Gastrocnemius medialis (tissue), 4 donors: ENCODE data around the gene RPL29.

Experiments used
- CTCF ChIP-seq, 5 experiments: fragments of 450-650 bp in 3 of 5; fragments of 200-600 bp in 2 of 5; sonication (generic) in 2 of 5; IDR thresholded peaks in 4 of 5; conservative IDR thresholded peaks in 1 of 5; 1 replicate in 4 of 5; 2 replicates in 1 of 5; pipeline ENCODE4 v1.5.1; 2016 to 2019; ENCODE audit warnings: antibody characterized with exemption in 5 of 5, mild to moderate bottlenecking in 3 of 5, moderate library complexity in 3 of 5
- POLR2A ChIP-seq, 2 donors: fragments of 450-650 bp; IDR thresholded peaks; one replicate each; pipeline ENCODE4 v1.6.1; 2017; ENCODE audit warnings: antibody characterized with exemption in 2 of 2, mild to moderate bottlenecking in 2 of 2, moderate library complexity in 2 of 2

DNA sequence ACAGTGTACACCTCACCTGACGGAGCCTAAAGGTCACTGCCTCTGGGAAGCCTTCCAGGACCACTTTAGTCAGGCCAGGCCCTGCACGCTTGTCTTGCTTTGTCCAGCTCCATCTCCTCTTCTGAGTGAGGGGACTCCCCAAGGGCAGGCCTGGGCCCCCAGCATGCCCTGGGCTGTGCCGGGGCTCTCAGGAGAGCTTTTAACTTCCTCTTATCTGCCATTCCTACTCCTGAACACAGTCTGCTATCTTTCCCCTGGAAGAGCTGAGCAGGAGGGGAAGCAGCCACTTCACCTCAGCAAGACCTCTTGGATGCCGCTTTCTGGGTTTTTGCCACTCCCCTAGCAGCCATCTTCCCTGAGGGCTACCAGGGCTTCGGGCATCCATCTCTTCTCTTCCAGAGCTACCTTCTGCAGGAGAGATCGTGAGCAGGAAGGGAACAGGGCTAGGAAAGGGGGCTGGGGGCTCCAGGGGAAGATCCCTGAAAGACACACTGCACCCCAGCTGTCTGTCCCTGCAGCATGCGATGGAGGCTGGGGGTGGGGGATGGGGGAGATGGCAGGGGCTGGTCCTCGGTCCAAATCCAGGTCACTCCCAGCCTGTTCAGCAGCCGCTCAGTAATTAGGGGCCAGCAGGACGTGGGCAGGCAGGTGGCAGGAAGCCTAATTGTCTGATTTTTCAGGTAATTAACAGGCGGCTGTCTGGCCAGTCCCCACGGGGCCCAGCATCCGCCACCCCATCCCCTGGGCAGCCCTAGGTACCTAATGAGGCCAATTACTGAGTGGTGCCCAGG, 19.9 kb upstream of the RPL29 start:
- TF ChIP-seq CTCF (IDR thresholded peaks at IDR 0.05 in 4 of 5, conservative IDR thresholded peaks at IDR 0.05 in 1 of 5) (no peak), POLR2A (IDR thresholded peaks at IDR 0.05) (no peak)
